ENCODE measurements around the gene BRD7.

- TF ChIP-seq CTCF (IDR thresholded peaks at IDR 0.05) (no peak), POLR2A (IDR thresholded peaks at IDR 0.05) (no peak)
Observed at GRCh38 chr16:50310308-50311133, 58.3 kb downstream of the BRD7 start.

Data from heart left ventricle (tissue), 13 donors.